Osteoblast (primary cell): Measurements from ENCODE around the gene AATK. TPM values are rescaled to one million over a fixed set of nuclear protein-coding genes. Genes with fewer than 3 reads are reported as not detected.

Experiments
- DNase-seq: peaks from one replicate; pipeline ENCODE4 v3.0.0; 2011; ENCODE audit warnings: low spot score, mixed read lengths; ENCODE audit not compliant: insufficient read length; ENCODE audit errors: missing footprints
- H2AFZ ChIP-seq: 2 replicates; pipeline ENCODE4 v1.6.0; 2011; ENCODE audit warnings: mild to moderate bottlenecking, low read length
- H3K27ac ChIP-seq: 2 replicates; pipeline ENCODE4 v1.5.1; 2011; ENCODE audit warnings: mild to moderate bottlenecking, low read depth, low read length, moderate library complexity
- H3K27me3 ChIP-seq: 2 replicates; pipeline ENCODE4 v1.6.0; 2012; ENCODE audit warnings: mild to moderate bottlenecking, control low read depth, inconsistent platforms, low read length, moderate library complexity; ENCODE audit not compliant: insufficient read depth
- H3K36me3 ChIP-seq: 2 replicates; pipeline ENCODE4 v1.5.1; 2011; ENCODE audit warnings: mild to moderate bottlenecking, low read length, control low read depth, moderate library complexity; ENCODE audit not compliant: insufficient read depth
- H3K4me1 ChIP-seq: 2 replicates; pipeline ENCODE4 v1.5.1; 2011; ENCODE audit warnings: mild to moderate bottlenecking, low read length, control low read depth, moderate library complexity; ENCODE audit not compliant: insufficient read depth
- H3K4me2 ChIP-seq: 2 replicates; pipeline ENCODE4 v1.6.0; 2011; ENCODE audit warnings: mild to moderate bottlenecking, low read length; ENCODE audit not compliant: insufficient read depth
- H3K4me3 ChIP-seq: fragments of 200-600 bp; sonication (generic); 3 replicates; pipeline ENCODE4 v1.5.1; 2012; ENCODE audit warnings: mild to moderate bottlenecking, low read length, inconsistent platforms; ENCODE audit not compliant: insufficient read depth
- H3K79me2 ChIP-seq: 2 replicates; pipeline ENCODE4 v1.6.0; 2012; ENCODE audit warnings: mild to moderate bottlenecking, low read length, control low read depth, inconsistent platforms; ENCODE audit not compliant: insufficient read depth
- H3K9me3 ChIP-seq: 2 replicates; pipeline ENCODE4 v1.5.1; 2011; ENCODE audit warnings: low read depth, low read length, control low read depth
- H4K20me1 ChIP-seq: 2 replicates; pipeline ENCODE4 v1.6.0; 2012; ENCODE audit warnings: mild to moderate bottlenecking, low read length, control low read depth; ENCODE audit not compliant: insufficient read depth
- CTCF ChIP-seq: IDR thresholded peaks from 2 replicates; pipeline ENCODE4 v1.5.1; 2011; ENCODE audit warnings: mild to moderate bottlenecking, low read depth, low read length, moderate library complexity; ENCODE audit errors: extremely low read depth
- total RNA-seq: library from RNA; depleted of rRNA; stranded (reverse); fragments of >200 nt; gene quantifications from 2 replicates; pipeline ENCODE4 v1.2.3, GENCODE V29; 2012

The AATK gene
- total RNA-seq, 1 donor: under 0.01 TPM

GRCh38 chr17:81128338-81128737, 37.7 kb downstream of the AATK start:
- Histone ChIP-seq H3K36me3 (no peaks in the 10 kb centered on the region), H4K20me1 (no peaks in the 10 kb centered on the region), H2AFZ (no peak overlapping the region), H3K79me2 (no peaks in the 10 kb centered on the region), H3K9me3 (no peaks in the 10 kb centered on the region), H3K4me1 (no peaks in the 10 kb centered on the region), H3K27me3 (peaks cover 2% of the 10 kb centered on the region), H3K27ac (no peak overlapping the region), H3K4me3 (no peak overlapping the region), H3K4me2 (no peak overlapping the region)
- TF ChIP-seq CTCF: no peak
- DNase-seq: no peak

DNA sequence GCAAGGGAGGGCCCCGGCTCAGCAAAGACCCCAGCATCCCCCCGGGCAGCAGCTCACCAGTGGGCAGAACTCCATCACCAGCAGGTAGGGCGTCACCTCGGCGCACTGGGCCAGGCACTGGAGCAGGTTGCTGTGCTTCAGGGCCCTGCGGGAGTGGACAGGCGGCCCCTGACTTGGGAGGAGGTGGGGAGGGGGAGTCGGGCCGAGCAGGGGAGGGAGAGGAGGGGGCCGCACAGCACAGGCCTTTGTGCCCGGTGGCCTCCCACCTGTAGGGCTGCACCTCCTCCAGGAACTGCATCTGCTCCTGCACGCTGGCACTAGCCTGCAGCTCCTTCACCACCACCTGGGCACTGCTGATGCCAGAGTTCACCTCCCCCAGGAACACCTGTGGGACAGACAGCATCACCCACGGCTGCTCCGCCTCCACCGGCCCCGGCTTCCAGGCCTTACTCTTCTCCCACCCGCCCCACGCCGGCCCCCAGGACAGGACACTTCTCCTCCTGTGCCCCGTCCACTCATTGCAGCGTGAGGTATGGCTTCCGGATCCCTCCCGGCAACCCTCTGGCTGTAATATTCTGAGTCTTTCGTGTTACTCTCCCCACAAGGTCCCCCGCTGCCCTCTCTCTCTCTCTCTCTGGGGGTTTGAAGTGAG, 38.4 kb downstream of the AATK start:
- H3K4me1 ChIP-seq: no peaks in the 10 kb centered on the region
- no peak overlapping the region for H2AFZ ChIP-seq
- H3K4me3 ChIP-seq: no peak overlapping the region
- no peaks in the 10 kb centered on the region for H3K79me2 ChIP-seq
- H3K27me3 ChIP-seq: peaks cover 2% of the 10 kb centered on the region
- no peaks in the 10 kb centered on the region for H3K36me3 ChIP-seq
- no peak overlapping the region for H3K27ac ChIP-seq
- H3K9me3 ChIP-seq: no peaks in the 10 kb centered on the region
- H4K20me1 ChIP-seq: no peaks in the 10 kb centered on the region
- no peak overlapping the region for H3K4me2 ChIP-seq
- TF ChIP-seq CTCF: no peak
- DNase-seq: no peak

DNA sequence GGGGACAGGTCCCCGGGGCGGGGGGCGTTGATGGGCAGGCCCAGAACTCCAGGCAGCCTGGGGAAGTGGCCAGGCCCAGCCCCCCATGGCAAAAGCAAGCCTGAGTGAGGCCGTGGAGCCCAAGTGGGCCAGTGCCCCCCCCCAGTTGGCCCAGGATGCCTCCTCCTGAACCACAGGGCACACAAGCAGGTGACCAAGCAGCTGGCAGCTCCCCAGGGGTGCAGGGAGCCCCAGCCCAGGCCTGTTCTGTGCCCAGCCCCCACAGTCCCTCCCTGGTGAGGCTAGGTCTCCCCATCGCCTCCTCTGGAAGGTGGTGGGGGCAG, 38.9 kb downstream of the AATK start:
- peaks cover 6% of the 10 kb centered on the region for H3K27me3 ChIP-seq
- H3K36me3 ChIP-seq: no peaks in the 10 kb centered on the region
- no peak overlapping the region for H3K27ac ChIP-seq
- DNase-seq: no peak
- H3K4me1 ChIP-seq: no peaks in the 10 kb centered on the region
- H3K79me2 ChIP-seq: no peaks in the 10 kb centered on the region
- TF ChIP-seq CTCF: no peak
- H3K4me3 ChIP-seq: no peak overlapping the region
- no peak overlapping the region for H3K4me2 ChIP-seq
- no peaks in the 10 kb centered on the region for H4K20me1 ChIP-seq
- no peaks in the 10 kb centered on the region for H3K9me3 ChIP-seq
- H2AFZ ChIP-seq: no peak overlapping the region

- no peak for TF ChIP-seq CTCF
- Histone ChIP-seq H4K20me1 (no peaks in the 10 kb centered on the region), H3K79me2 (no peaks in the 10 kb centered on the region), H3K27ac (no peak overlapping the region), H3K4me2 (no peak overlapping the region), H3K4me3 (no peak overlapping the region), H3K36me3 (no peaks in the 10 kb centered on the region), H3K4me1 (no peaks in the 10 kb centered on the region), H3K9me3 (no peaks in the 10 kb centered on the region), H2AFZ (no peak overlapping the region), H3K27me3 (peaks cover 9% of the 10 kb centered on the region)
- DNase-seq: no peak
Measured at GRCh38 chr17:81126281-81127132, 39.5 kb downstream of the AATK start.
